Nephron progenitor cell (in vitro differentiated cells): ENCODE data around the gene EXOC6B.

Experiments
- DNase-seq: peaks from one replicate; pipeline ENCODE4 v3.0.0; 2021
- H3K27ac Mint-ChIP-seq: 2 replicates; pipeline ENCODE4 v1.8.0; 2021; ENCODE audit warnings: mild to moderate bottlenecking, moderate library complexity, mixed read lengths
- H3K27me3 Mint-ChIP-seq: 2 replicates; pipeline ENCODE4 v1.8.0; 2021; ENCODE audit warnings: mild to moderate bottlenecking, low read depth, mixed read lengths; ENCODE audit not compliant: poor library complexity
- H3K36me3 Mint-ChIP-seq: 2 replicates; pipeline ENCODE4 v1.8.0; 2021; ENCODE audit warnings: low read depth, mixed read lengths
- H3K4me1 Mint-ChIP-seq: 2 replicates; pipeline ENCODE4 v1.8.0; 2021; ENCODE audit warnings: mixed read lengths
- H3K4me3 Mint-ChIP-seq: 2 replicates; pipeline ENCODE4 v1.8.0; 2021; ENCODE audit warnings: mild to moderate bottlenecking, moderate library complexity, mixed read lengths
- H3K9me3 Mint-ChIP-seq: 2 replicates; pipeline ENCODE4 v1.8.0; 2021; ENCODE audit warnings: mild to moderate bottlenecking, moderate library complexity, mixed read lengths
- TF ChIP-seq, protein P1 (sequence below): fragments of 200-600 bp; sonication (generic); IDR thresholded peaks from 2 replicates; pipeline ENCODE4 v1.5.0; 2021; ENCODE audit warnings: antibody characterized with exemption

The EXOC6B gene

DNA sequence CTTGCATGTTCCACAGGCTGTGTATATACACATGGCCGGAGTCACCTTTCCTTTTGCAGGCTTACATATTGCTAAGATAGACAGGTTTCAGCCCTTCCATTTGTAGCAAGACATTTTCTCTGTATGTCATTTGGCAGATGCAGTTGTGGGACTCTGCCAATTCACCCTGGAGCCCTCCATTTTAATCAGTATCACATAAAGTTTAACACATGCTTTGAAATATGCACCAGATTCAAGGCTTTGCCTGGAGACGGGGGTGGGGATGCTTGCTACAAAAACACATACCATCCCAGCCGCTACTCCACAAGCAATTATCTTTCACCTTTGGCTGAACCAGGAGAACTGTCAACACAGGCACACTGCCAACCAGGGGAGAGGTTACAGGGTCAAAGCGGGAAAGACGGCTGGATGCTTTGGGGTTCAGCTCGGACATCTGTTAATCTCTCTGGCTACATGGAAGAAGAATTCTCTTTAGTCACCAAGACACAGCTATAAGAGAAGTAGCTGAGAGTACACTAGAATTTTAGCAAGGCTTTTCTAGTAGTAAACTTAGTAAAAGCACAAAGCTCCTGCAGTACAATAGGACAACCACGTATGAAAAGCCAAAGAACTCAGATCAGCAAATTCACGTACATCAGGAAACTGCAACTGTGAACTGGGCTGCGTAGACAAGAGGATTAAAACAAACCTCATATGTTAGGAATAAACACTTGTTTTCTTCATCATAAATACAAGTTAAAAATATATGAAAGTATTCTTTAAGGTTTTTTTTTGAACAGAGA is 130.9 kb downstream of the EXOC6B start:
- H3K4me1 Mint-ChIP-seq, result peaks cover 34% of the 10 kb centered on the region
- no peaks in the 10 kb centered on the region for H3K27me3 Mint-ChIP-seq
- no peaks in the 10 kb centered on the region for H3K9me3 Mint-ChIP-seq
- peaks cover 5% of the 10 kb centered on the region for H3K36me3 Mint-ChIP-seq
- TF ChIP-seq, protein P1, sequence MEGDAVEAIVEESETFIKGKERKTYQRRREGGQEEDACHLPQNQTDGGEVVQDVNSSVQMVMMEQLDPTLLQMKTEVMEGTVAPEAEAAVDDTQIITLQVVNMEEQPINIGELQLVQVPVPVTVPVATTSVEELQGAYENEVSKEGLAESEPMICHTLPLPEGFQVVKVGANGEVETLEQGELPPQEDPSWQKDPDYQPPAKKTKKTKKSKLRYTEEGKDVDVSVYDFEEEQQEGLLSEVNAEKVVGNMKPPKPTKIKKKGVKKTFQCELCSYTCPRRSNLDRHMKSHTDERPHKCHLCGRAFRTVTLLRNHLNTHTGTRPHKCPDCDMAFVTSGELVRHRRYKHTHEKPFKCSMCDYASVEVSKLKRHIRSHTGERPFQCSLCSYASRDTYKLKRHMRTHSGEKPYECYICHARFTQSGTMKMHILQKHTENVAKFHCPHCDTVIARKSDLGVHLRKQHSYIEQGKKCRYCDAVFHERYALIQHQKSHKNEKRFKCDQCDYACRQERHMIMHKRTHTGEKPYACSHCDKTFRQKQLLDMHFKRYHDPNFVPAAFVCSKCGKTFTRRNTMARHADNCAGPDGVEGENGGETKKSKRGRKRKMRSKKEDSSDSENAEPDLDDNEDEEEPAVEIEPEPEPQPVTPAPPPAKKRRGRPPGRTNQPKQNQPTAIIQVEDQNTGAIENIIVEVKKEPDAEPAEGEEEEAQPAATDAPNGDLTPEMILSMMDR, result no peak
- H3K27ac Mint-ChIP-seq, result no peak overlapping the region
- peak; percentile 19 for DNase-seq
- no peak overlapping the region for H3K4me3 Mint-ChIP-seq

DNA sequence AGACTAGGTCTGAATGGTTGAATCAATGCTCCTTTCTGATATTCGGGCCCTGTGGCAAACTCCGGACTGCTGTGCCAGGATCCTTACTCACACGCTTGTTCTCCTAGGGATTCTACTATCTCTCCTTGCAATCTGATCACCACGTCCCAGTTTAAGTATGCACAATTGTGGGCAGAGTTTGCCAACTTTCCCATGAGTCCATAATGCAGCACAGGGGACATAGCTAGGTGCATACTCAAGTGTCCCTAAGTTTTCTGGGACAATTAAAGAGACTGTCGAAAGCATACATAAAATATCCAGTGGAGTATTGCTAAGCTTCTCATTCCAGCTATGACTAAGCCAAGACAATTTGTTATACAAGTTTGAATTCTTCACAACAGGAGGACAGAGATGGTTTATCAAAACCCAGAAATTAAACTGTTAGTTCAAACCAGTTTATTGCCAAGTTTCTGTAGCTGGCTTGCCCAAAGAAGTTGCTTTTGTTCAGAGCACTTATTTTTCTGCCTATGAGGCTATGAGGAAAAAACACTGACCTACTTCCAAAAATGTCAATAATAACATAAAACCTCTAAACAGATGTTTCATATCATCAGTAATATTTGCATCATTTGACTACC is 136.1 kb downstream of the EXOC6B start:
- no peak for DNase-seq
- peaks cover 5% of the 10 kb centered on the region for H3K36me3 Mint-ChIP-seq
- H3K4me1 Mint-ChIP-seq, result peaks cover 27% of the 10 kb centered on the region
- peak overlapping the region; percentile 6 for H3K27ac Mint-ChIP-seq
- no peaks in the 10 kb centered on the region for H3K27me3 Mint-ChIP-seq
- no peaks in the 10 kb centered on the region for H3K9me3 Mint-ChIP-seq
- TF ChIP-seq, protein P1, result no peak
- no peak overlapping the region for H3K4me3 Mint-ChIP-seq

DNA sequence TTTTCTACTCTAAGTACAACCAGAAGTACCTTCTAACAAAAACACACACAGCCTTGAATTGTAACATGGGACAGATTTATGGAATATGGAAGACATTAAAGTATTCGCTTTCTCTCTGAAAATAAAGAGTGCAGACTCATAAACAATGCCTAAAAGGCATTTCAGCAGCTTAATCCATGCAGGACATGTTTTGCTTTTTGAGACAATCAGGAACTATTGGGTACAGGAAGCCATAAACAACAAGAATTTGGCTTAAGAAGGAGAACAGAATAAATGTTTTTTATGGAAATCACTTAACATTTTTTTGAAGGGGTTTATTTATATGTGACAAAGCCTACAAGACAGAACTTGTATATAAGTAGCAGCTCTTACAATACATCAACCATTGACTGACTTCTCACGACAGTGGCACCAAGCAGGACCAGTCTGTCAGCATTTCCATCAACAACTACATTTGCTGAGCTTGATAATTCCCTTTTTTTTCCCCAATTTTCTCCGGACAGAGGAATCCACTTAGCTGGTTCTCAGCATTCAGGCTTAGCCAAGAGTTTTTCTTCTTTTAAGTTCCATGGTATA is 140.1 kb downstream of the EXOC6B start:
- Mint-ChIP-seq H3K27me3 (no peaks in the 10 kb centered on the region), H3K36me3 (peaks cover 1% of the 10 kb centered on the region), H3K4me1 (peaks cover 22% of the 10 kb centered on the region), H3K9me3 (no peaks in the 10 kb centered on the region), H3K4me3 (no peak overlapping the region), H3K27ac (no peak overlapping the region)
- TF ChIP-seq, protein P1, result no peak
- DNase-seq, result no peak

DNA sequence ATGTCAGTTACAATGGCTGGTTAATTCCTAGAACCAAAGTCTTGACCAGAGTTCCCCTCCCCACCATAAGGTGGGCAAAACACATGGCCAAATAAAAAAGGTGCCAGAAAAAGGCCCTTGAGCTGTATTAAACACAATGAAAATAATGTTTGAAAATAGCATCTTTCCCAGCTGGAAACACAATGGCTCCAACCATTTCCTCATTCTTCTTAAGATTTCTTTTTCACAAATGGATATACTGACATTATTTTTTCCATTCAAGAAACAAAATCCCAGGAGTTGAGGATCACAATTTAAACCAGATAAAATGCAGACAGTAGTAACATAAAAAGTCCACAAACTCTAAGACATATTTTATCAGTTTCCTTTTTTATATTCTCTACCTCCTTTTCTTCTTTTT is 143.8 kb downstream of the EXOC6B start:
- Mint-ChIP-seq H3K4me1 (peaks cover 25% of the 10 kb centered on the region), H3K27ac (no peak overlapping the region), H3K36me3 (peaks cover 8% of the 10 kb centered on the region), H3K9me3 (no peaks in the 10 kb centered on the region), H3K4me3 (no peak overlapping the region), H3K27me3 (no peaks in the 10 kb centered on the region)
- no peak for DNase-seq
- TF ChIP-seq, protein P1, result no peak

DNA sequence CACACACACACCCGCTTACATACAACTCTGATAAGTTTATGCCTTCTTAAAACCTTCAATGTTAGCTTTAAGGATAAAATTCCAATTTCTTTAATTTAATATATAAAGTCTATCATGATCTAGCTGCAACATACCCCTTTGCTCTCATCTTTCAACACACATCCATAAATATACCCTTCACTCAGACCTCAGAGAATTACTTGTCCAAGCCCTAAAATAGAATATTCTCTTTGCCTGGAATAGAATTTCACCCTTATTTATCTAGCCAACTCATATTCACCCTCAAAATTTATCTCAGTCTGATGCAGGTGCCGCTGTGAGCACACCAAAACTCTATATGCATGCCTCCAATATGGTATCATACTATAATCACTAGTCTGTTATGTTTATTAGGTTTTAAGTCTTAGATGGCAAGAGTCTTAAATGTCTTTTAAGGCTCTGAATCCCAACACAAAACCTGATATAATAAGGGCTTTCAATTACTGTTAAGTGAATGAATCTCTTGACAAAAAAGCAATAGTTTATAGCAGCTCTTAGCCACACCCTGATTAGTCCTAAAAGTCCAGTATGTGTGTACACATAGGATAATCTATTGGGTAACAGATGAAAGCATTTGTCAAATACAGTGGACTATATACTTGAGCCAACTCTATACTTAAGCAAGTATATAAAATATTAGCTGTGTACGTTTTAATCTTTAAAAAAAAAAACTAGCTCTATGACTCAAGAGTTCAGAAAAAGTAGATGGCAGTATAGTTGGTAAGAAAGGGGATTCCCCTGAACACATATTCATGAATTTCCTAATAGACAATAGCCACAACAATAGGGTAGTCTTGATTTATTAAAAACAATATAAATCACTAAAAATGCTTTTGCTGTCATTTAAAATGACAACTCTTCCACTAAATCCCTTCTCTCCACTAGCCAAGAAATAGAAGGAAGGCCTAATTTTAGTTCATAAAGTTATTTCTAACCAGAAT is 144.5 kb downstream of the EXOC6B start:
- H3K27ac Mint-ChIP-seq, result no peak overlapping the region
- peaks cover 25% of the 10 kb centered on the region for H3K4me1 Mint-ChIP-seq
- H3K27me3 Mint-ChIP-seq, result no peaks in the 10 kb centered on the region
- no peak overlapping the region for H3K4me3 Mint-ChIP-seq
- peaks cover 8% of the 10 kb centered on the region for H3K36me3 Mint-ChIP-seq
- H3K9me3 Mint-ChIP-seq, result no peaks in the 10 kb centered on the region
- no peak for DNase-seq
- TF ChIP-seq, protein P1, result no peak
